Endodermal cell (in vitro differentiated cells): ENCODE data around the gene SEMA4G. TPM values are rescaled to one million over a fixed set of nuclear protein-coding genes. Genes with fewer than 3 reads are reported as not detected.

Experiments
- DNase-seq: peaks from one replicate; pipeline ENCODE4 v3.0.0-alpha.2; 2017
- H3K27ac ChIP-seq: 2 replicates; pipeline ENCODE4 v1.5.1; 2013; ENCODE audit warnings: mild to moderate bottlenecking, low read depth, low read length, moderate library complexity
- H3K27me3 ChIP-seq: 2 replicates; pipeline ENCODE4 v1.6.1; 2013; ENCODE audit warnings: mild to moderate bottlenecking, low read length, moderate library complexity; ENCODE audit not compliant: insufficient read depth, control insufficient read depth, poor library complexity, severe bottlenecking
- H3K36me3 ChIP-seq: 2 replicates; pipeline ENCODE4 v1.7.0; 2013; ENCODE audit warnings: mild to moderate bottlenecking, low read length, moderate library complexity; ENCODE audit not compliant: control insufficient read depth, insufficient read depth
- H3K4me1 ChIP-seq: one replicate; pipeline ENCODE4 v1.7.0; 2013; ENCODE audit warnings: low read length; ENCODE audit not compliant: control insufficient read depth, insufficient read depth
- H3K4me3 ChIP-seq: 2 replicates; pipeline ENCODE4 v1.5.1; 2013; ENCODE audit warnings: mild to moderate bottlenecking, low read length, moderate library complexity
- H3K9ac ChIP-seq: 2 replicates; pipeline ENCODE4 v1.6.1; 2013; ENCODE audit warnings: mild to moderate bottlenecking, low read length, moderate library complexity; ENCODE audit not compliant: poor library complexity, severe bottlenecking; ENCODE audit errors: extremely low read depth
- H3K9me3 ChIP-seq: 2 replicates; pipeline ENCODE4 v1.6.1; 2013; ENCODE audit warnings: mild to moderate bottlenecking, low read length, moderate library complexity; ENCODE audit not compliant: control insufficient read depth
- H3K27ac Mint-ChIP-seq: 2 replicates; pipeline ENCODE4 v1.8.0; 2020; ENCODE audit warnings: mixed read lengths
- H3K27me3 Mint-ChIP-seq: 2 replicates; pipeline ENCODE4 v1.8.0; 2021; ENCODE audit warnings: mild to moderate bottlenecking, mixed read lengths; ENCODE audit not compliant: insufficient read depth
- H3K36me3 Mint-ChIP-seq: 2 replicates; pipeline ENCODE4 v1.8.0; 2020; ENCODE audit warnings: low read depth, mixed read lengths
- H3K4me1 Mint-ChIP-seq: 2 replicates; pipeline ENCODE4 v1.8.0; 2020; ENCODE audit warnings: mixed read lengths
- H3K4me3 Mint-ChIP-seq: 2 replicates; pipeline ENCODE4 v1.8.0; 2020; ENCODE audit warnings: mild to moderate bottlenecking, moderate library complexity, mixed read lengths
- H3K9me3 Mint-ChIP-seq: 2 replicates; pipeline ENCODE4 v1.8.0; 2020; ENCODE audit warnings: mild to moderate bottlenecking, mixed read lengths
- CTCF ChIP-seq: fragments of 200-600 bp; sonication (generic); conservative IDR thresholded peaks from 2 replicates; pipeline ENCODE4 v1.5.0; 2021; ENCODE audit warnings: antibody characterized with exemption, mild to moderate bottlenecking
- WGBS, 2 experiments: methylation state at CpG; one replicate each; pipeline versions ENCODE4 v1.1.5 to v1.1.7; 2013; ENCODE audit warnings: missing lambda C conversion rate in 2 of 2, mixed read lengths in 1 of 2; ENCODE audit not compliant: insufficient coverage in 1 of 2, insufficient read length in 1 of 2; 5-methylcytosine and 5-hydroxymethylcytosine counted together
- total RNA-seq, 2 donors: library from RNA; stranded (reverse); fragmentation: NEBNext Ultra II Directional in 1 of 2; extraction: Animal tissue kit (Norgen Biotek cat#: 25700) in 1 of 2; gene quantifications; 2 replicates in 1 of 2; 3 replicates in 1 of 2; pipeline ENCODE4 v1.2.1, GENCODE V29; 2021

Gene SEMA4G
- total RNA-seq, 2 donors from 2014 or later: 20.1 to 36.6 TPM

GRCh38 chr10:100965820-100966219 is 3.5 kb upstream of the SEMA4G start:
- Mint-ChIP-seq H3K4me3 (no peak overlapping the region), H3K4me1 (peaks cover 13% of the 10 kb centered on the region), H3K9me3 (no peaks in the 10 kb centered on the region), H3K36me3 (peaks cover 17% of the 10 kb centered on the region), H3K27ac (no peak overlapping the region), H3K27me3 (no peaks in the 10 kb centered on the region)
- 75% methylated on average over 4 to 5 of the region's 5 CpGs for WGBS, 2 experiments
- Histone ChIP-seq H3K9me3 (no peaks in the 10 kb centered on the region), H3K4me3 (no peak overlapping the region), H3K27ac (no peak overlapping the region), H3K27me3 (no peaks in the 10 kb centered on the region), H3K4me1 (peaks cover 7% of the 10 kb centered on the region), H3K9ac (no peak overlapping the region), H3K36me3 (peaks cover 50% of the 10 kb centered on the region)
- no peak for TF ChIP-seq CTCF
- no peak for DNase-seq

GRCh38 chr10:100966887-100967286 is 2.4 kb upstream of the SEMA4G start:
- Histone ChIP-seq H3K4me3 (no peak overlapping the region), H3K27me3 (no peaks in the 10 kb centered on the region), H3K9me3 (no peaks in the 10 kb centered on the region), H3K27ac (no peak overlapping the region), H3K36me3 (peaks cover 42% of the 10 kb centered on the region), H3K9ac (no peak overlapping the region), H3K4me1 (peaks cover 17% of the 10 kb centered on the region)
- peaks cover 15% of the 10 kb centered on the region for H3K36me3 Mint-ChIP-seq
- WGBS, 2 experiments: 94% methylated on average over 2 of the region's 2 CpGs; no CpG with 5 or more reads in 1 of the 2 experiments
- no peak overlapping the region for H3K4me3 Mint-ChIP-seq
- H3K4me1 Mint-ChIP-seq: peaks cover 24% of the 10 kb centered on the region
- no peak for TF ChIP-seq CTCF
- no peak for DNase-seq
- no peak overlapping the region for H3K27ac Mint-ChIP-seq
- H3K9me3 Mint-ChIP-seq: no peaks in the 10 kb centered on the region
- no peaks in the 10 kb centered on the region for H3K27me3 Mint-ChIP-seq

- Histone ChIP-seq H3K27me3 (no peaks in the 10 kb centered on the region), H3K4me3 (no peak overlapping the region), H3K9me3 (no peaks in the 10 kb centered on the region), H3K36me3 (peaks cover 37% of the 10 kb centered on the region), H3K4me1 (peaks cover 18% of the 10 kb centered on the region), H3K27ac (no peak overlapping the region), H3K9ac (no peak overlapping the region)
- Mint-ChIP-seq H3K27ac (no peak overlapping the region), H3K36me3 (peaks cover 11% of the 10 kb centered on the region), H3K4me3 (no peak overlapping the region), H3K9me3 (no peaks in the 10 kb centered on the region), H3K27me3 (no peaks in the 10 kb centered on the region), H3K4me1 (peaks cover 28% of the 10 kb centered on the region)
- no peak for TF ChIP-seq CTCF
- 84 to 90% methylated on average over 2 of the region's 2 CpGs for WGBS, 2 experiments
- DNase-seq: no peak
Observed at GRCh38 chr10:100967332-100967731, 2.0 kb upstream of the SEMA4G start.
